ENCODE measurements around the gene TFAP2E.

TFAP2E gene

GRCh38 chr1:35644204-35644603, 71.1 kb downstream of the TFAP2E start:
- DNase-seq (ENCODE audit: low read depth in 2 of 2): no peak
